Osteocyte (in vitro differentiated cells): ENCODE measurements around the gene CDH13. TPM values are rescaled to one million over a fixed set of nuclear protein-coding genes. Genes with fewer than 3 reads are reported as not detected.
A peak's percentile ranks its signal among the peaks of the same experiment; 100 is the strongest.

Experiments
- DNase-seq: peaks from one replicate; pipeline ENCODE4 v3.0.0; 2021; ENCODE audit warnings: mixed read lengths; ENCODE audit not compliant: unreplicated experiment; ENCODE audit errors: extremely low spot score
- H3K27ac Mint-ChIP-seq: one replicate; pipeline ENCODE4 v1.8.0; 2021; ENCODE audit warnings: mild to moderate bottlenecking, mixed read lengths; ENCODE audit not compliant: unreplicated experiment
- H3K27me3 Mint-ChIP-seq: one replicate; pipeline ENCODE4 v1.8.0; 2021; ENCODE audit warnings: mixed read lengths; ENCODE audit not compliant: unreplicated experiment
- H3K36me3 Mint-ChIP-seq: one replicate; pipeline ENCODE4 v1.8.0; 2021; ENCODE audit warnings: mixed read lengths; ENCODE audit not compliant: unreplicated experiment
- H3K4me1 Mint-ChIP-seq: one replicate; pipeline ENCODE4 v1.8.0; 2021; ENCODE audit warnings: mixed read lengths; ENCODE audit not compliant: unreplicated experiment
- H3K4me3 Mint-ChIP-seq: one replicate; pipeline ENCODE4 v1.8.0; 2021; ENCODE audit warnings: mild to moderate bottlenecking, moderate library complexity, mixed read lengths; ENCODE audit not compliant: unreplicated experiment
- H3K9me3 Mint-ChIP-seq: one replicate; pipeline ENCODE4 v1.8.0; 2021; ENCODE audit warnings: mixed read lengths; ENCODE audit not compliant: unreplicated experiment
- total RNA-seq: library from RNA; stranded (reverse); gene quantifications from 2 replicates; pipeline ENCODE4 v1.2.1, GENCODE V29; 2021
- TF ChIP-seq, protein P1 (sequence below): fragments of 200-600 bp; sonication (generic); IDR thresholded peaks from 2 replicates; pipeline ENCODE4 v1.5.0; 2021; ENCODE audit warnings: antibody characterized with exemption, mild to moderate bottlenecking, moderate library complexity

Gene CDH13
- total RNA-seq, 1 donor from 2014 or later = 27.0 TPM

DNA sequence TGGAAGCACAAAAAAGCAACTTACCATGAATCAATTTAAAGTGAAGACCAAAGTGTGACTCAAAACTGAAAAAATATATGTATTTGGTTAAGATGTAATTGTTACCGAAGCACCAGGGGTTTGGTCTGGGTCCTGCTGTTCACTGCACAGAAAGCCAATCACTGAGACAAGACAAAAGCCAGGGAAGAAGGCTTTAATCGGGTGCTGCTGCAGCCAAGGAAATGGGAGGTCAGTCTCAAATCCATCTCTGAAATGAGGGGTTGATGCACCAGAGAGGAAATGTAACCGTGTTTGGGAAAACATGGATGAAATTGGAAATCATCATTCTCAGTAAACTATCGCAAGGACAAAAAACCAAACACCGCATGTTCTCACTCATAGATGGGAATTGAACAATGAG is 1107.4 kb downstream of the CDH13 start:
- no peaks in the 10 kb centered on the region for H3K36me3 Mint-ChIP-seq
- H3K4me1 Mint-ChIP-seq = no peaks in the 10 kb centered on the region
- no peaks in the 10 kb centered on the region for H3K27me3 Mint-ChIP-seq
- no peak for DNase-seq
- TF ChIP-seq, protein P1, sequence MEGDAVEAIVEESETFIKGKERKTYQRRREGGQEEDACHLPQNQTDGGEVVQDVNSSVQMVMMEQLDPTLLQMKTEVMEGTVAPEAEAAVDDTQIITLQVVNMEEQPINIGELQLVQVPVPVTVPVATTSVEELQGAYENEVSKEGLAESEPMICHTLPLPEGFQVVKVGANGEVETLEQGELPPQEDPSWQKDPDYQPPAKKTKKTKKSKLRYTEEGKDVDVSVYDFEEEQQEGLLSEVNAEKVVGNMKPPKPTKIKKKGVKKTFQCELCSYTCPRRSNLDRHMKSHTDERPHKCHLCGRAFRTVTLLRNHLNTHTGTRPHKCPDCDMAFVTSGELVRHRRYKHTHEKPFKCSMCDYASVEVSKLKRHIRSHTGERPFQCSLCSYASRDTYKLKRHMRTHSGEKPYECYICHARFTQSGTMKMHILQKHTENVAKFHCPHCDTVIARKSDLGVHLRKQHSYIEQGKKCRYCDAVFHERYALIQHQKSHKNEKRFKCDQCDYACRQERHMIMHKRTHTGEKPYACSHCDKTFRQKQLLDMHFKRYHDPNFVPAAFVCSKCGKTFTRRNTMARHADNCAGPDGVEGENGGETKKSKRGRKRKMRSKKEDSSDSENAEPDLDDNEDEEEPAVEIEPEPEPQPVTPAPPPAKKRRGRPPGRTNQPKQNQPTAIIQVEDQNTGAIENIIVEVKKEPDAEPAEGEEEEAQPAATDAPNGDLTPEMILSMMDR = no peak
- H3K4me3 Mint-ChIP-seq = no peak overlapping the region
- H3K9me3 Mint-ChIP-seq = peaks cover 14% of the 10 kb centered on the region
- no peak overlapping the region for H3K27ac Mint-ChIP-seq

DNA sequence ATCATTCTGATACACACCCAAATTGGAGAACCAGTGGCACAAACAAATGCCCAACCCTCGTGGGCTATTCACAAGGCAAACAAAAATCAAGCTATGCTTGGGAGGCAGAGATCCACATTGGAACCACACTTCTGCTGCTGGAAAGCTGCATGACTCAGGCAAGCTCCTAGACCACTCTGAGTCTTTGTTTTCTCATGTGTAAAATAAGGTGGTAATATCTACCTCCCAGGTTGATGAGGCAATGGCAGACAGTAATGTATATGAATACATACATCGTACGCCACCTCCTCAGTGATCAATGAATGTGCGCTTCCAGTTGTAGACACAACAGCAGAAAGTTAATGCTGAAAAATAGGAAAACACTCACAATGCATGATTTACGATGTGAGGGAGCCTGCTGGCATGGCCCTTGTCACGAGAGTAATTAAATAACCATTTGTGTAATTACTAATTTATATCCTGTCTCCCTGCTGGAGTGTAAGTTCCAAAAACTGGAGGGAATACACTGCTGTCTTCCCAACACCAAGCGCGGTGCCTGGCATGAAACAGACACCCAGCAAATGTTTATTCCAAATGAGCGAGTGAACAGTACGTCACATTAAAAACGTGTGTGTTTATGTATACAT is 1111.1 kb downstream of the CDH13 start:
- TF ChIP-seq, protein P1 = no peak

DNA sequence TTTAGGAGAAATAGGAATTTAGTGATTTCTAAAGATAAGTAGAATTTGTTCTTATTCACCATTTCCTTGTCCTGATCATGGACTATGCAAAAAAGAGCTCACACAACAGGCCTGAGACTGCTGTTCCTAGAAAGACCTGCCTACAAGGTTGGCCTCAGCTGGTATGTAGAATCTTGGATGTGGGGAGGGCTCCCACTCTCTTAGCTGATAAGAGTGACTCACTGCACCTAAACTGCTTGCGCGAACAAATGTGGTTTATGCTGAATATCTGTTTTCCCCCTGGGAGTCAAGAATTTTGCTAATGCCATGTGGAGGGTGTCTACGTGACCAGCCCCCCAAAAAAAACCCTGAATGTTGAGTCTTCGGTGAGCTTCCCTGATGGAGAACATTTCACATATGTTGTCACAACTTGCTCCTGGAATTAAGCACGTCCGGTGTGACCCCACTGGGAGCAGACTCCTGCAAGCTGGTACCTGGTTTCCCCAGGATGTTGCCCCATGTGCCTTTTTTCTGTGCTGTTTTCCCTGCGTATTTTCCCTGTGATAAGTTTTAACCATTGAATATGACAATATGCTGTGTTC is 1112.2 kb downstream of the CDH13 start:
- Mint-ChIP-seq H3K27ac (no peak overlapping the region), H3K36me3 (no peaks in the 10 kb centered on the region), H3K9me3 (peaks cover 11% of the 10 kb centered on the region), H3K4me3 (no peak overlapping the region), H3K27me3 (no peaks in the 10 kb centered on the region), H3K4me1 (peaks cover 1% of the 10 kb centered on the region)
- TF ChIP-seq, protein P1 = no peak
- DNase-seq = no peak

More for the DNA sequence above, 1111.1 kb downstream of the CDH13 start:
- Mint-ChIP-seq H3K9me3 (peaks cover 14% of the 10 kb centered on the region), H3K27ac (no peak overlapping the region), H3K4me1 (no peaks in the 10 kb centered on the region), H3K4me3 (no peak overlapping the region), H3K27me3 (no peaks in the 10 kb centered on the region), H3K36me3 (no peaks in the 10 kb centered on the region)
- no peak for DNase-seq

- H3K4me1 Mint-ChIP-seq = peaks cover 9% of the 10 kb centered on the region
- no peak overlapping the region for H3K27ac Mint-ChIP-seq
- no peaks in the 10 kb centered on the region for H3K27me3 Mint-ChIP-seq
- TF ChIP-seq, protein P1 = no peak
- DNase-seq = peak; percentile 59
- H3K36me3 Mint-ChIP-seq = no peaks in the 10 kb centered on the region
- peaks cover 4% of the 10 kb centered on the region for H3K9me3 Mint-ChIP-seq
- H3K4me3 Mint-ChIP-seq = no peak overlapping the region
These were observed 1115.5 kb downstream of the CDH13 start for GRCh38 chr16:83742124-83742899.

GRCh38 chr16:83743241-83743640 is 1116.5 kb downstream of the CDH13 start:
- Mint-ChIP-seq H3K27me3 (no peaks in the 10 kb centered on the region), H3K4me1 (peaks cover 9% of the 10 kb centered on the region), H3K27ac (no peak overlapping the region), H3K4me3 (no peak overlapping the region), H3K9me3 (peaks cover 4% of the 10 kb centered on the region), H3K36me3 (no peaks in the 10 kb centered on the region)
- DNase-seq = no peak
- TF ChIP-seq, protein P1 = no peak
